ENCODE data around the gene DLGAP1. TPM values are rescaled to one million over a fixed set of nuclear protein-coding genes. Genes with fewer than 3 reads are reported as not detected.
A peak's percentile ranks its signal among the peaks of the same experiment; 100 is the strongest.

DLGAP1 gene
- total RNA-seq, 1 experiment from 2014 or later = 2.8 TPM

DNA sequence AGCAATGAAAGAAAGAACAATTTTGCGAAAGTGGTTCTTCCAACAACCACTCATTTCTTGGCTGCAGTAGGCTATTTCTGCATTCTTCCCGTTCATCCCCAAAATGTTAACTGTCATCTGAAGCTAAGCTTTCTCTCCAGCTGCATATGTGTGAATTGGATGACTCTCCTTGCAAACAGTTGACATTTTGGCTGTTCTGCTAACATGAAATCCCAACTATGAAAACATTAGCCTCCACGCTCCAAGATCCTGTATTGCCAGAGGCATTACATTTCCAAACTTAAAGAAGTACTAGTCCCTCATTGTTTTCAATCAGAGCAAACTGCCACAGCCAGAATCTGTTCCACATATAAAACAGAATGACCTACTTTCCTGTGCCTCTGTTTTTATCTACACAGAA lies 916.7 kb downstream of the DLGAP1 start:
- no peaks in the 10 kb centered on the region for H3K4me1 ChIP-seq
- H3K27ac ChIP-seq = no peak overlapping the region
- no peak overlapping the region for H3K4me3 ChIP-seq
- H3K36me3 ChIP-seq = no peaks in the 10 kb centered on the region
- no peaks in the 10 kb centered on the region for H3K27me3 ChIP-seq
- peak; percentile 2 to 52 for DNase-seq
- no peaks in the 10 kb centered on the region for H3K9me3 ChIP-seq (replicated peaks)

- no peak overlapping the region for H3K27ac ChIP-seq
- H3K4me1 ChIP-seq = peaks cover 27% of the 10 kb centered on the region
- no peaks in the 10 kb centered on the region for H3K9me3 ChIP-seq (replicated peaks)
- no peaks in the 10 kb centered on the region for H3K36me3 ChIP-seq
- H3K4me3 ChIP-seq = no peak overlapping the region
- H3K27me3 ChIP-seq = no peaks in the 10 kb centered on the region
- no peak for DNase-seq
Observed at GRCh38 chr18:3530807-3531206, 924.3 kb downstream of the DLGAP1 start.

DNA sequence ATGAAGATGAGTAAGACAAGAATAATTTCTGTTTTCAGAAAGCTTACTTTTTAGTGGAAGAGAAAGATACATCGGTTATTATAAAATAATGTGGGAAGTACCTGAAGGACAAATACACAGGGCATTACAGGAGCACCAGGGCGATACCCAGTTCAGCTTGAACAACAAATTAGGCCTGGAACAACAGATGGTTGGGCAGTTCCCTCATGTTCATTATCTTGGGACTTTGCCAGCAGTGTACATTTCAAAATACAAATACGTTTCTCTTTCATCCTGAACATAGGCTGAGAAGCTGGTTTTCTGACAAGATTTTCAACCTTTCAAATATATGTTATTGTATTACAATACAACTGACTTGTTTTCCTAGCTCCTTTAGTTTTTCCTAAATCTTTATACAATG lies 925.5 kb downstream of the DLGAP1 start:
- H3K27me3 ChIP-seq = no peaks in the 10 kb centered on the region
- no peaks in the 10 kb centered on the region for H3K36me3 ChIP-seq
- no peak overlapping the region for H3K27ac ChIP-seq
- H3K9me3 ChIP-seq (replicated peaks) = no peaks in the 10 kb centered on the region
- H3K4me1 ChIP-seq = peaks cover 27% of the 10 kb centered on the region
- DNase-seq = peak in 1 of 2 experiments; percentile 56
- H3K4me3 ChIP-seq = no peak overlapping the region

- Histone ChIP-seq H3K36me3 (no peaks in the 10 kb centered on the region), H3K27ac (no peak overlapping the region), H3K9me3 (replicated peaks) (no peaks in the 10 kb centered on the region), H3K4me3 (no peak overlapping the region), H3K27me3 (no peaks in the 10 kb centered on the region), H3K4me1 (peaks cover 30% of the 10 kb centered on the region)
- no peak for DNase-seq
Observed at GRCh38 chr18:3529077-3529476, 926.0 kb downstream of the DLGAP1 start.

DNA sequence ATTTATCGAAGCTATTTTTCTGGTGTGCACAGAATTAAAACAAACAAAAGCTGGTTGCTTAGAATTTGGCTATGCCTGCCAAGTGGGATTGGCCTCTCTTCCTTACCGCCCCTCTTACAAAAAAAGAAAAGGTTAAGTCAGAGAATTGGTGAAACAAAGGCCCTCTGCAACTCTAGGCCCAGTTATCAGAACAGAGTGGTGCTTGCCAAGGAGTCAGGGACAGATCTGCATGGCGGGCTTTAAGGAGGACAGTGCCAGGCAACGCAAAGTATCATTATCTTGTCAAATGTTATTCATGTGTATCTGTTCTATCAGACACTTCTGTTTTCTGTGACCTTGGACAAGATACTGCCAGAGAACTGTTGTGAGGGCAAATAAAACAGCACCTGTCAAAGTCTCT lies 926.9 kb downstream of the DLGAP1 start:
- no peaks in the 10 kb centered on the region for H3K9me3 ChIP-seq (replicated peaks)
- peaks cover 30% of the 10 kb centered on the region for H3K4me1 ChIP-seq
- no peaks in the 10 kb centered on the region for H3K36me3 ChIP-seq
- no peaks in the 10 kb centered on the region for H3K27me3 ChIP-seq
- DNase-seq = no peak
- H3K4me3 ChIP-seq = no peak overlapping the region
- no peak overlapping the region for H3K27ac ChIP-seq

DNA sequence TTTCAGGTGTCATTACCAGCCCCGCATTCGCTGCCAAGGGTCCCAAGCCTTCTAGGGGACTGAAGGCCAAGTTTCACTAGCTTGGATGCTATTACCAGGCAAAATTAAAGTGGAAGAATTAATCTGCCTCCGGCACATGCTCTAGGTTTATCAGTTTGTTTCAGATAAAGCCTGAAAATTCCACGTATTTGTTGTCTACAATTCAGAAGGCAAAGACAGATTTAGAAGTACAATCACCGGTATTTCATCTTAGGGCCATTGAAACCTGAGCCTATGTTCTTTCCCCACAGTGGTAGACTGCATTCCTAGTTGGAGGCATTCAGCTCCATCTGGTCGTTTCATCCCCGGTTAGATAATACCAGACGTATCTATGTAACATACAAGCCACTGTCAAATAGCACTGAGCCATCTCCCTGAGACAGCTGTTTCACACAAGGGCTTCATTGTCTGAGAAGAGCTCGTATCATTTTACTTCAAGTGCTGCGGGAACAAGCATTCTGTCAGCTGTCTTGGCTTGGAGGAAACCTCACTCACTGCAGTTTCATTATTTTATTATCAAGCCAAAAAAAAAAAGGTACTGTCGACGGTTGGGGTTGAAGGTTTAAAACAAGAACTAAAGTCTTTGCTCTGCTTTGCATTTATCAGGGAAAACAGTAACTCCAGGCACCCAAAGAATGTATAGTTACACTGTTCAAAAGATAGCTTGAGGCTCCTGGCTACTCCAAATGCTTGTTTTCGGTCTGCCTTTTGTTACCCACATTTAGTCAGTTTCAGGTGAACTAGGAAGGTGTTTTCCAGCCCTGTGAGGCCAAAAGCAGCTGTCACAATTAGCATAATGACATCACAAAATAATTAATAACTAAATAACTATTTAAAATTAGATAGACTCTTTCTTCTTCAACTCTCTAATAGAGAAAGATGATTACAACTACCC lies 928.4 kb downstream of the DLGAP1 start:
- Histone ChIP-seq H3K27me3 (no peaks in the 10 kb centered on the region), H3K9me3 (replicated peaks) (no peaks in the 10 kb centered on the region), H3K36me3 (no peaks in the 10 kb centered on the region), H3K4me3 (peak overlapping the region; percentile 41), H3K4me1 (peaks cover 30% of the 10 kb centered on the region), H3K27ac (peak overlapping the region; percentile 100)
- DNase-seq = peak; percentile 85 to 95

DNA sequence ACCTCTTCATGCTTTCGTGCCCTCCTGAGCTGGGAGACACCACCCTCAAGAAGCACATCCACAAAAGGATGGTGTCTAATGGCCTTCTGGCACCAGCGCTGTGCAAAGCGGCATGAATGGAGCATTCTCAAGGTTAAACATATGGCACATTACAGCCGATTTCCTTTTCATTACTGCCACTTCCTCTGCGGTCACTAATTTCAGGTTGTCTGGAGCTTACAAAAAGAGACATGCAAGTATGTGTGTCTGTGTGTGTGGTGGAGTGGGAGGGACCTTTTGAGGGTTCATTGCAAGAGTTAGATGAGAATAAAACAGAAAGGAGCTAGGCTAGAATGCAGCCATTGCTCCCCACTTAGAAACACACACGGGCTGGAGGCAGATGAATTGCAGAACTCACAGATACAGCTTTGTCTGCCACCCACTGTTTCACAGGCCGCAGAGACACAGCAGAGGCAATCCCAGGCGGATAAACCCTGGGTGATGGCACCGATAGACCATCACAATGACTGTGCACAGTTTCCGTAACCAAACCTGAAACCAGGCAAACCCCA lies 929.2 kb downstream of the DLGAP1 start:
- peak; percentile 67 to 81 for DNase-seq
- Histone ChIP-seq H3K27me3 (no peaks in the 10 kb centered on the region), H3K4me3 (peak overlapping the region; percentile 41), H3K4me1 (peaks cover 31% of the 10 kb centered on the region), H3K9me3 (replicated peaks) (no peaks in the 10 kb centered on the region), H3K36me3 (no peaks in the 10 kb centered on the region), H3K27ac (peak overlapping the region; percentile 100)

- Histone ChIP-seq H3K36me3 (no peaks in the 10 kb centered on the region), H3K27ac (peak overlapping the region; percentile 100), H3K4me1 (peaks cover 36% of the 10 kb centered on the region), H3K4me3 (peak overlapping the region; percentile 41), H3K27me3 (no peaks in the 10 kb centered on the region), H3K9me3 (replicated peaks) (no peaks in the 10 kb centered on the region)
- peak; percentile 36 to 65 for DNase-seq
Observed at GRCh38 chr18:3524706-3525105, 930.4 kb downstream of the DLGAP1 start.

- H3K27ac ChIP-seq = no peak overlapping the region
- DNase-seq = peak in 1 of 2 experiments; percentile 28
- H3K27me3 ChIP-seq = no peaks in the 10 kb centered on the region
- no peaks in the 10 kb centered on the region for H3K9me3 ChIP-seq (replicated peaks)
- no peaks in the 10 kb centered on the region for H3K36me3 ChIP-seq
- H3K4me1 ChIP-seq = 0 out of 2 replicates have a peak, but pooled peaks cover 12% of the 10 kb centered on the region
- H3K4me3 ChIP-seq = no peak overlapping the region
Observed at GRCh38 chr18:3520230-3521085, 934.6 kb downstream of the DLGAP1 start.

DNA sequence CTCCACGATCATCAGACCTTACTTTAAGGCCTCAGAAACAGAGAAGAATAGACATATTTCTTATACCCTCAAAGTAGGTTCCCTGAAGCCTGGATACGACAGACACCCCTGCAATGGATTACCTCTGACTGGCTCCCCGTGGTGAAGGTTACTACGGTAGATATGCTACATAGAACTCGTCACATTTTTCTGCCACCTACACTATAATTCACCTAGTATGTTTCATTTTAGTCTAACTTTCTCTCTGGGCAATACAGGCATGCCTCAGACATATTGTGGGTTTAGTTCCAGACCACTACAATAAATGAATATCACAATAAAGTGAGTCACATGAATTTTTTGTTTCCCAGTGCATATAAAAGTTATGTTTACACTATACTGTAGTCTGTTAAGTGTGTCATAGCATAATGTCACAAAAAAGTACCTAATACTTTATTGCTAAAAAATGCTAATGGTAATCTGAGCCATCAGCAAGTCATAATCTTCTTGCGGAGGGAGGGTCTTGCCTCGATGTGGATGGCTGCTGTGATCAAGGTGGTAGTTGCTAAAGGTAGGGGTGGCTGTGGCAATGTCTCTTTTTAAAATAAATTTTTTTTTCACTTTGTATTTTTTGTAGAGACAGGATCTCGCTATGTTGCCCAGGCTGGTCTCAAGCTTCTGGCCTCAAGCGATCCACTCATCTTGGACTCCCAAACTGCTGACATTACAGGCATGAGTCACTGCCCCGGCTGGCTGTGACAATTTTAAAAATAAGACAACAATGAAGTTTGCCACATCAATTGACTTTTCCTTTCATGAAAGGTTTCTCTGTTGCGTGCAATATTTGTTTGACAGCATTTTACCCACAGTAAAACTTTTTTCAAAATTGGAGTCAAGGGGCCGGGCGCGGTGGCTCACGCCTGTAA lies 940.5 kb downstream of the DLGAP1 start:
- Histone ChIP-seq H3K9me3 (replicated peaks) (no peaks in the 10 kb centered on the region), H3K4me1 (peaks cover 9% of the 10 kb centered on the region), H3K36me3 (no peaks in the 10 kb centered on the region), H3K4me3 (no peak overlapping the region), H3K27ac (no peak overlapping the region), H3K27me3 (no peaks in the 10 kb centered on the region)
- DNase-seq = no peak

GRCh38 chr18:3513481-3513880 lies 941.6 kb downstream of the DLGAP1 start:
- no peak overlapping the region for H3K27ac ChIP-seq
- no peak overlapping the region for H3K4me3 ChIP-seq
- no peak for DNase-seq
- H3K27me3 ChIP-seq = no peaks in the 10 kb centered on the region
- peaks cover 9% of the 10 kb centered on the region for H3K4me1 ChIP-seq
- H3K9me3 ChIP-seq (replicated peaks) = no peaks in the 10 kb centered on the region
- H3K36me3 ChIP-seq = no peaks in the 10 kb centered on the region

DNA sequence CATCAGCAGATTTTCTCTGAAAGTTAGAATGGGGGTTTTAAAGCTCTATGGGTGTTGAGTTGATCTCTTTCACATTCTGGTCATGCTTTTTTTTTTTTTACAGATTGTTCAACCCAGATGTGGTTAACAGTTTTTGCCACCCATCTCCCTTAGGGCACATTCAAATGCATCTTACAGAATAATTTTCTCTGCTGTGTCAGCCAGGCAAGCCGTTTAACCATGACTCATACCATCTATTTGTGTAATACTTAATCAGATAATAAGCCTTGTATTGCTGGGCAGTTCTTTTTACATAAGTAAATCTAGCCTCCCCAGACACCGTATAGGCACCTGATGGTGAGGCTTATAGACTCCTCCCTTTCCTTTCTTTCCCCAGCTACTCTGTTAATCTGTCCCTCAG lies 943.1 kb downstream of the DLGAP1 start:
- no peak overlapping the region for H3K4me3 ChIP-seq
- H3K9me3 ChIP-seq (replicated peaks) = no peaks in the 10 kb centered on the region
- DNase-seq = peak; percentile 13 to 49
- no peaks in the 10 kb centered on the region for H3K27me3 ChIP-seq
- no peak overlapping the region for H3K27ac ChIP-seq
- H3K4me1 ChIP-seq = peaks cover 9% of the 10 kb centered on the region
- H3K36me3 ChIP-seq = no peaks in the 10 kb centered on the region

DNA sequence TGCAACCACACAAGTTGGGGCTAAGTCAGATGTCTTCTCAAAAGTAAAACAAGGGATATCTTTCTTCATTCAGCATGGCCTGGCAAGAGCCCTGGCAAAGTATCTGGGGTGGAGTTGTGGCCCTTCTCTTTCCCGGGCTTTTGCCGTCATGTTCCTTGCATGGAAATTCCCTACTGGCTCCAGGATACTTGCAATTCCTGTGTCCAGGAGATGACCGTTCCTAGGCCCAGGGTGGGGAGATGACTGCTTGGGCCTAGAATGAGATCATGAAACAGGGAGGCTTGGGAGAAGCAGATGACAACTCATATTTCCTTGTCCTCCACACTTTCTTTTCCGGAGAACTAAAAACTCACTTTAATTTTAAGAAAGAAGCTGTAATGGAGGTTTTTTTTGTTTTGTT lies 944.2 kb downstream of the DLGAP1 start:
- H3K27me3 ChIP-seq = no peaks in the 10 kb centered on the region
- no peaks in the 10 kb centered on the region for H3K9me3 ChIP-seq (replicated peaks)
- H3K36me3 ChIP-seq = no peaks in the 10 kb centered on the region
- H3K4me3 ChIP-seq = no peak overlapping the region
- peaks cover 9% of the 10 kb centered on the region for H3K4me1 ChIP-seq
- H3K27ac ChIP-seq = no peak overlapping the region
- DNase-seq = no peak

GRCh38 chr18:3510024-3510423 lies 945.1 kb downstream of the DLGAP1 start:
- H3K36me3 ChIP-seq = no peaks in the 10 kb centered on the region
- H3K9me3 ChIP-seq (replicated peaks) = no peaks in the 10 kb centered on the region
- peaks cover 9% of the 10 kb centered on the region for H3K4me1 ChIP-seq
- no peaks in the 10 kb centered on the region for H3K27me3 ChIP-seq
- DNase-seq = no peak
- peak overlapping the region; percentile 56; the same call in 1 of the 2 replicates for H3K4me3 ChIP-seq
- H3K27ac ChIP-seq = no peak overlapping the region; the same call in 1 of the 2 replicates
